ENCODE data around the gene SGSM2.
A peak's percentile ranks its signal among the peaks of the same experiment; 100 is the strongest.

SGSM2 gene

DNA sequence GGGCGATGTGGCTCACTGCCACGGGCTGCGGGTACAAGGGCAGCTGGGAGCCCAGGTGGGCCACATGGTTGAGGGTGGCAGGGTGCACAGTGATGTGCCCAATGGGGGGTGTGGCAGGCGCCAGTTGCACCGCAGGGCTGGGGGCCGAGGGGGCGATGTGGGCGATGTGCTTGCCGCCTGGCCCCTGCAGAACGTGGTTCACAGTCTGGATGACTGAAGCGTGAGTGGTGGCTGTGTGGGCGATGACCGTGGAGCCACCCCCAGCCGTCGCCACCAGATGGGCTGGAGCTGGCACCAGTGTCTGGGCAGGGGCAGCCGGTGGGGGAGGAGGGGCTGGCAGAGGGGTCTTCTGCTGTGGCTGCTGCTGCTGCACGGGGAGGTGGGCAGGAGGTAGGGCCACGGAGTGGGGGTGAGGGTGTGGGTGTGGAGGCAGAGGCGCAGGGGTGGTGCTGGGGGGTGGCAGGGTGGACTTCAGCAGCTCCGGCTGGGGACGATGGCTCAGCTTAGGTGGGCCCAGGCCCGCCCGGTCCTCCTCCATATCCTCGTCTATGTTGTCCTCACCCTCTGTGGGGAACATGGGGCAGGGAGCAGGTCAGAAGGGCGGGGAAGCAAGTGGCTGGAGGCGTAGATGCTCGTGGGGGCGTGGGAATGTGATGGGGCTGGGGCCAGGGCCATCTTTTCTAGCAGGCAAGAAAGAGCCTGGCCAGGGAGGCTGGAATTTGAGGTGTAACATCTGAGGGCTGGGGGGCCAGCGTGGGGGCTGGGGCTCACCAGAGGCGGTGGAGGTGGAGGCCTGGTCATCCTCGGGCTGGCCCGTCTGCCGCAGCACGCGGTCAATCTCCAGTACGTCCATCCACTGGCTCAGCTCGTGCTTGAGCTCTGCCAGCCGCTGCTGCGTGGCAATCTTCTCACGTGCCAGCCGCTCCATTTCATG, 50.1 kb downstream of the SGSM2 start:
- no peak for DNase-seq

DNA sequence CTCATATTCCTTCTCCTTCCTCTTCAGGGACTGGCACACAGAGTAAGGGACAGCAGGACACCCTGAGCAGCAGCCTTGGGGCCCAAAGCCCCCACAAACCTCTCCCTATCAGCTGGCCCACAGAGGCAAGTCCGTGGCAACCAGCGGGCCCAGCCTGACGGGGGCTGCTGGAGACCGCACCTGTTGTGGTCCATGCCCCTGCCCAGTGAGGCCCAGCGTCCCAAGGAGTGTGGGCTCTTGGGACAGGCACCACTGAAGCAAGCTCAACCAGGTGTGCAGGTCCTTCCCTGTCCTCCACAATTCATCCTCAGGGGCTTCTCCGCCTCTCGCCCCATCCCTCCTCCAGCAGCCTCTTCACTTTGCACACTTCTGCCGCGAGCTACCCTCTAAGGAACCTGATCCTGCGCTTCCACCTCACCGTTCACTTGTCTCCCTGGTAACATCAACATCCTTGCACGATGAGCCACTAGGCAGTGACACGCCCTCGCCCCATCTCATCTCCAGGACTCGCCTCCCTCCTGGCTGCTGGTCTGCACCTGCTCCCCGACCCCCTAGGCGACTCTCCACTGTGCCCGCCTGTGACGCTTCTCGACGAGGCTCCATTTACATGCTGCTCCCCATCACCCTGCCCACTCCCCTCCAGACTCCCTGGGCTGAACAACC, 50.9 kb downstream of the SGSM2 start:
- no peak for DNase-seq

DNA sequence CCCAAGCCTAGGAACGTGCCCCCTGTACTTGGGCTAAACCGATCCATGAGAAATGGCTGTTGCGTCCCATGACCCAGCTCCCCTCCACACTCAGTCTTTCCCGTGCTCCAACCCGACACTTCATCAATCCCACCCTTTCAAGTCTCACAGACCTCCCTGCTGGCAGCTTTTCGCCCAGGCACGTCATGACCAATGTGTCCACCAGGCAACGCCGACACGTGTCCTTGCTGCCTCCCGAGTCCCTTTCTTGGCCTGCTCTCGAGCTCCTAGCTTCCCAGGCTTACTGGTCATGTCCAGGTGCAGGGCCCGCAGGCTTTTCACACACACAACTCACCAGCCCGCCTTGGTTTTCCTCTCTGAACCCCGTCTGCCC, 51.4 kb downstream of the SGSM2 start:
- DNase-seq, result no peak

DNA sequence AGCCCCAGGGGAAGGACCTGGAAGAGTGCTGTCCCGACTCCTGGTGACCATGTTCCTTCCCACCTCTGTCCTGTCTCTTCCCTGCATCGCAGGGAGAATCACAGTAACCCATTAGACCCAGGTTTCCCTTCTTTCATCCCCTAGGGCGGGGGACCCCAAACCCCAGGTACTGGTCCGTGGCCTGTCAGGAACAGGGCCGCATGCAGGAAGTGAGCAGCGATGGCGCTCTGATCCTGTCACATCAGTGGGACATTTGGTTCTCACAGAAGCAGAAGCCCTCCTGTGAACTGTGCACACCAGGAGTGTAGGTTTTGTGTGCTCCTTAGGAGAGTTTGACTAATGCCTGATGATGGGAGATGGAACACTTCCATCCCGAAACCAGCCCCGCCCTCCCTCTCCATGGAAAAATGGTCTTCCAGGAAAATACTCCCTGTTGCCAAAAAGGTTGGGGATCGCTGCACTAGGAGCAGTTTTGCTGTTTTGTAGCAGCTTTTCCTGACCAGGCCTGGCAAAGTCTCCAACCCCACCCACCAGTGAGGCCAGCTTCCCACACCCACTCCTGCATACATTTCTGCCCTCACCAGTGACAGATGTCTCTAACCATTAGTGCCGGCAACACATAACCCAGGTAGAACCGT, 53.0 kb downstream of the SGSM2 start:
- DNase-seq, result no peak

- no peak for DNase-seq
Measured at GRCh38 chr17:2391597-2392251, 54.4 kb downstream of the SGSM2 start.

DNA sequence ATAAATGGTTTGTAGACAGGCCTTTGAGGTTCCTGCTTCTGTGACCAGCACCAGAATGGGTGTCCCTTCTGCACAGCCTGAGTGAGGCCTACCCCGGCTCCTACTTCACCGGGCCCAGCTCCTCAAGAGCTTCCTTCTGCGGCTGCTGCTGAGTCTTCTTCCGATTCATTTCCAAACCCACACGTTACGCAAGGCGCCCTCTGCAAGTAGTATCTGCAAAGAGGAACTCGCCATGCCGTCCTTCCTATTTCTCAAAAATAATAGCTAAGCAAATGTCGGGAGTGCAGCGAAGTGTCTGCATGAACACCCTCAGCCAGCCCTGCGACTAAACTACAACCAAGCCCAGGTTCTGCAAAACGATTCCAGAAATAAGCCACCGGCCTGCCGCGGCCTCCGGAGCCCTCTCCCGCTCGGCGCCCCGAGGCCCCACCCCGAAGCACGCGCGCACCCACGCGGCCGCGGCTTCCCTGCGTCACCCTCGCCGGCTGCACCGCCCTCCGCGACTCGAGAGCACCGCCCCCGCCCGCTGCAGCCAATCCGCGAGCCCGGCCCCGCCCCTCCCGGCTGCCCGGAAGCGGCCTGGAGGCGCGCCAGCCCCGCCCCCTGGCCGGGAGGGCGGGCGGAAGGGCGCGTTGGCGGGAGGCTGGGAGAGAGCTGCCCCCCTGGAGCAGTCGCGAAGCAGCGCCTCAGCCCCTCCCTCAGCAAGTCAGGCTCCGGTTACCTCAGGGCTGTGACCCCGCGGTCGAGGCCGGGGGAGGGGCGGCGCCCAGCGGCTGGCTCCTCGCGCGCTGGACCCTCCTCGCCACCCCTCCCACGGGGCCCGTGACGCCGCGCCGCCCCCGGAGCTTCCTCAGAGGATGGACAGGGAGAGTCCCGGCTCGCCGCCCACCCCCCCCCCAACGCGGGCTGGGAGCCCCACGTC, 55.2 kb downstream of the SGSM2 start:
- DNase-seq, result peak; percentile 81 to 89

DNA sequence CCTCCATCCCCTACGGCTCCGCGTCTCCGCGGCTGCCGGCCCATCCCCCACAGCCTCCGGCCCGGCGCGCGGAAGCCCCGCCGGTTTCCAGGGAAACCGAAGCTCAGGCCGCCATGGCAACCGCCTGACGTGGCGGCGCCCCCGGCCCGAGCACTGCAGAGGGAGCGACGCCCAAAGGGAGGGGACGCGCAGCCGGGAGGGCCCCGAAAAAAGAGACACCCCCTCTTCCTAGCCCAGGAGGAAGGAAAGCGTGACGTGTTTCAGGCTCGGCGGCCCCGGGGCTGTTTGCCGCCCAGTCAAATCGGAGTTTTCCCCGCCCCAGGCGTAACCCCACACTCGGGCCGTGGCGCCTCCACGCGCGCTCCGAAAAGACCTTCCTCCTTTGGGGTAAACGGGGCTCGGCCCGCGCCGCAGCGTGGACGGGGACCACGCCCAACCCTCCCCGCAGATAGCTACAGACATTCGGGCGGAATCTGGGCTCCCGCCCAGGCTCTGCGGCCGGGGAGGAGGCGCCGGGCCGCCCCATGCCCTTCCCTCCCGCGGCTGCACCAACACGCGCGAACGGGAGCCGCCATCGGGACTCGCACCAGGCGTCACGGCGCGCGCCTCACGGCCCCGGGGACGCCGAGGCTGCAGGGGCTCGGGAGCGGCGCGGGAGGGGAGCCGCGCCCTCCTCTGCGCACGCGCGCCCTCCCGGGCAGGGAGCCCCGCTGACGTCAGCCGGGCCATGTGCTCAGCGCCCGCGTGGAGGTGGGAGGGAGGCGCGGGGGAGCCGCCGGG, 56.1 kb downstream of the SGSM2 start:
- peak; percentile 58 to 80 for DNase-seq

- no peak for DNase-seq
Measured at GRCh38 chr17:2393954-2394749, 56.9 kb downstream of the SGSM2 start.

DNA sequence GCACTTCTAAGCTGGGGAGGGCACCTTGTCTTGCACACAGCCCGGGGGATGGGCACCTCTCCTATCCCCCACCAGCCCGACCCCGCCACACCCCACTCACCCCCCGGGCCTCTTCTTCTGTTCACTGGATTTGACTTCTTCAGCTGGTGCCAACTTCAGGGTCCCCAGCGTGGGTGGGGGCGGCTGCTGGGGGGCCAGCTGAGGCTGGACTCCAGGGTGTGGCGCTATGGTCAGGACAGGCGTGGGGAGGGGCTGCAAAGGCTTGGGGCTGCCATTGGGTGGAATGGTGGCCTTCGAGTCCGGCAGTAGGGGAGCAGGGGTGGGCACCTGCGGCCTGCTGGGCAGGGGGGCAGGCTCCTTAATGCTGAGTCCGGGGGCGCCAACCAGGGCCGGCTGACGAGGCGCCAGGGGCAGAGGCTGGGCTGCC, 57.5 kb downstream of the SGSM2 start:
- DNase-seq, result no peak

DNA sequence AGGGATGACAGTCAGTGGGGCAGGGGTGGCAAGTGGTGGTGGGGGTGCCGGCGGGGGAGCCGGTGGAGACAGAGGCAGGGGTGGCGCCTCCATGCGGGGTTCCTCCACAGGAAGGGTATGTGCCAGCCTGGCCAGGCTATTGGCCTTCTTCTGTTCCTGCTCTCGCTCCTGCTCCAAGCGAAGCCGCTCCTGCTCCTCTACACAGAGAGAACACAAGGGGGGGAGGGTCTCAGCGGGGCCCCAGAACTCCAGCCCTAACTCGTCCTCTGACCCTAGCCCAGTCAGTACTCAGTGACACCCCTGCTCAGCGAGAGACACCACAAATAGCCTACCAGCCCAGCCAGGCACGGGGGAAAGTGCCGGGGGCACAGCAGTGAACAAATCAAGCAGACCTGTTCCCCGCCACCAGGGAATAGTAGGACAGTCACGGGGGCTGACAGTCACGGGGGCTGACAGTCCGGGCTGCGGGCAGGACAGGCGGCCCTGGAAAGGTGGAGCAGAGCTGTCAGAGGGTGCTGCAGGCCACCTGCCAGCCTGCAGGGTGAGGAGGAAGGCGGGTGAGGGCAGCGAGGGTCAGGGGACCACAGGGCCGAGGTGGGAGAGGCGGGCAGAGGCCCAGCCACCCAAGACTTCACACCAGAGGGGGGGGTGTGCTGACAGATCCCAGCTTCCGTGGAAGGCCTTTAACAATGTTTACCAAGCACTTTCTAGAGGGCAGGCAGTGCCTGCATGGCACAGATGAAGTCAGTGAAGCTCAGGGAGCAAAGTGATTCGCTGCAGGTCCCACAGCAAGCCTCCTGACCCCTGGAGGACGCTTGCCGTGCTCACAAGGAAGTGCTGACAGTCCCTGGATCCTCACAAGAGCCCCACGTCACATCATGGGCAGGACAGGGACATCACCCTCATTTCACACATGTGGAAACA, 58.2 kb downstream of the SGSM2 start:
- DNase-seq, result peak in 1 of 2 experiments; percentile 20

GRCh38 chr17:2396192-2396567, 58.9 kb downstream of the SGSM2 start:
- DNase-seq, result no peak

- peak in 1 of 2 experiments; percentile 43 for DNase-seq
Measured at GRCh38 chr17:2396568-2397246, 59.4 kb downstream of the SGSM2 start.

GRCh38 chr17:2397247-2398171, 60.2 kb downstream of the SGSM2 start:
- no peak for DNase-seq

DNA sequence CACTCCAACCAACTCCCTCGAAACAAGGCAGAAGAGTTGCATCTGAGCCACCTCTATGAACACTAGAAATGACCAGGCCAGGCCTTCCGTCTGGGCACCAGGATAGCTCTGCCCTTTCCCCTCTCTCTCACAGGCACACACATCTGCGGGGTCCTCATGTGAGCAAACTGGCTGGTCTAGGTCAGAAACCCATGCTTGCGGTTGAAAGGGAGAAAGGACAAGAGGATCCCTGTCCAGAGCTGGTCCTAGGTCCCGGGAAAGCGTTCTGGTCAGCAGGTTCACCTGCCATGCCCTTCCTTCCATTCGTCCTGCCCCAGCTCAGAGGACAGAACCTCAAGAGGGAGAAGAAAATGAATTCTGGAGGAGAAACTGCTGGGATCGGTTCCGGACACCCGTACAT, 60.9 kb downstream of the SGSM2 start:
- DNase-seq, result no peak

GRCh38 chr17:2398655-2399571, 61.6 kb downstream of the SGSM2 start:
- peak in 1 of 2 experiments; percentile 38 for DNase-seq

All from SW 1271 (cell line).